Keratinocyte (primary cell): Measurements from ENCODE around the gene CFAP210. TPM values are rescaled to one million over a fixed set of nuclear protein-coding genes. Genes with fewer than 3 reads are reported as not detected.

Experiments used
- DNase-seq: peaks from one replicate; pipeline ENCODE4 v3.0.0-alpha.2; 2011; ENCODE audit warnings: low read depth, missing footprints, low spot score
- FAIRE-seq: peaks from 2 replicates; lab custom pipeline; 2011; peaks lifted over from hg19 to GRCh38; lab: Jason Lieb, UNC
- H2AFZ ChIP-seq: 2 replicates; pipeline ENCODE4 v1.6.0; 2012; ENCODE audit warnings: low read length, control low read depth, inconsistent platforms; ENCODE audit not compliant: control insufficient read depth
- H3K27ac ChIP-seq: 2 replicates; pipeline ENCODE4 v1.5.1; 2011; ENCODE audit warnings: low read length; ENCODE audit not compliant: control insufficient read depth, insufficient read depth
- H3K27me3 ChIP-seq: 3 replicates; pipeline ENCODE4 v1.6.0; 2011; ENCODE audit warnings: low read length; ENCODE audit not compliant: control insufficient read depth, insufficient read depth; ENCODE audit errors: extremely low read depth
- H3K36me3 ChIP-seq, 2 experiments: 2 replicates in 1 of 2; 3 replicates in 1 of 2; pipeline ENCODE4 v1.5.1; 2011; ENCODE audit warnings: low read length in 2 of 2, mild to moderate bottlenecking in 1 of 2; ENCODE audit not compliant: control insufficient read depth in 2 of 2, insufficient read depth in 2 of 2; ENCODE audit errors: extremely low read depth in 1 of 2
- H3K4me1 ChIP-seq: 3 replicates; pipeline ENCODE4 v1.5.1; 2011; ENCODE audit warnings: low read length; ENCODE audit not compliant: control insufficient read depth, insufficient read depth; ENCODE audit errors: extremely low read depth
- H3K4me2 ChIP-seq: 3 replicates; pipeline ENCODE4 v1.6.0; 2011; ENCODE audit warnings: low read depth, low read length; ENCODE audit not compliant: control insufficient read depth, insufficient read depth; ENCODE audit errors: extremely low read depth
- H3K4me3 ChIP-seq, 3 experiments: fragments of 200-600 bp in 1 of 3; sonication (generic) in 1 of 3; 2 replicates in 2 of 3; 3 replicates in 1 of 3; pipeline ENCODE4 v1.5.1; 2011 to 2016; ENCODE audit warnings: low read length in 3 of 3, mild to moderate bottlenecking in 3 of 3, control low read depth in 2 of 3, inconsistent platforms in 1 of 3, low read depth in 1 of 3, mixed read lengths in 1 of 3, mixed run types in 1 of 3, moderate library complexity in 1 of 3; ENCODE audit not compliant: control insufficient read depth in 2 of 3, insufficient read depth in 2 of 3; ENCODE audit errors: extremely low read depth in 1 of 3
- H3K79me2 ChIP-seq: 2 replicates; pipeline ENCODE4 v1.6.0; 2012; ENCODE audit warnings: low read length; ENCODE audit not compliant: control insufficient read depth, insufficient read depth
- H3K9ac ChIP-seq: 3 replicates; pipeline ENCODE4 v1.6.0; 2011; ENCODE audit warnings: low read length; ENCODE audit not compliant: control insufficient read depth, insufficient read depth; ENCODE audit errors: extremely low read depth
- H3K9me1 ChIP-seq: 3 replicates; pipeline ENCODE4 v1.6.0; 2011; ENCODE audit warnings: low read length; ENCODE audit not compliant: control insufficient read depth, insufficient read depth; ENCODE audit errors: extremely low read depth
- H3K9me3 ChIP-seq: 2 replicates; pipeline ENCODE4 v1.5.1; 2012; ENCODE audit warnings: low read depth, low read length; ENCODE audit not compliant: control insufficient read depth
- H4K20me1 ChIP-seq: 3 replicates; pipeline ENCODE4 v1.6.0; 2011; ENCODE audit warnings: low read length; ENCODE audit not compliant: control insufficient read depth, insufficient read depth; ENCODE audit errors: extremely low read depth
- CTCF ChIP-seq, 3 experiments: IDR thresholded peaks in 1 of 3; conservative IDR thresholded peaks in 1 of 3; optimal IDR thresholded peaks in 1 of 3; 2 replicates in 2 of 3; 3 replicates in 1 of 3; pipeline versions ENCODE3 to v1.5.1; 2011; ENCODE audit warnings: low read length in 3 of 3, mild to moderate bottlenecking in 3 of 3, moderate library complexity in 2 of 3, control low read depth in 1 of 3, inconsistent platforms in 1 of 3; ENCODE audit not compliant: insufficient read depth in 2 of 3; ENCODE audit errors: extremely low read depth in 1 of 3
- EZH2 ChIP-seq: IDR thresholded peaks from one replicate; pipeline ENCODE4 v1.6.1; 2012; ENCODE audit warnings: inconsistent platforms, mild to moderate bottlenecking, low read length, moderate library complexity
- dilution Hi-C: fragments of 300-500 bp; cut with MboI; formaldehyde crosslinking; loops from one replicate; pipeline ENCODE4 v1.7.0; 2020; ENCODE audit warnings: low sequenced_read_pairs; ENCODE audit not compliant: extremely low pct_ligation_motif_present
- polyA plus RNA-seq, 5 experiments: library from polyadenylated mRNA; depleted of rRNA in 3 of 5; stranded (reverse) in 3 of 5; stranded (forward) in 1 of 5; unstranded in 1 of 5; fragments of >200 nt; gene quantifications; 1 replicate in 1 of 5; 2 replicates in 3 of 5; 3 replicates in 1 of 5; pipeline versions ENCODE4 v1.2.1 to v1.2.3, GENCODE V29; 2011 to 2012; ENCODE audit warnings: missing spikeins in 2 of 5, low read depth in 1 of 5, low replicate concordance in 1 of 5

The CFAP210 gene
- polyA plus RNA-seq, 1 donor (not counting 4 experiments of a cell fraction or from before 2014, with no cell fraction given) = 0.30 TPM

GRCh38 chr2:169713331-169713730, 19.1 kb upstream of the CFAP210 start:
- H3K36me3 ChIP-seq = no peaks in the 10 kb centered on the region
- H3K4me1 ChIP-seq = peaks cover 3% of the 10 kb centered on the region
- H4K20me1 ChIP-seq = no peaks in the 10 kb centered on the region
- FAIRE-seq (no peak), DNase-seq (no peak)
- H3K9me3 ChIP-seq = no peaks in the 10 kb centered on the region
- no peaks in the 10 kb centered on the region for H3K79me2 ChIP-seq
- H2AFZ ChIP-seq = no peak overlapping the region
- no peak overlapping the region for H3K27ac ChIP-seq
- no peaks in the 10 kb centered on the region for H3K9me1 ChIP-seq
- H3K27me3 ChIP-seq = no peaks in the 10 kb centered on the region
- dilution Hi-C loops = no loop called here
- no peak overlapping the region for H3K4me3 ChIP-seq
- H3K4me2 ChIP-seq = no peak overlapping the region
- no peak overlapping the region for H3K9ac ChIP-seq
- TF ChIP-seq EZH2 = no peak
- no peak for TF ChIP-seq CTCF (optimal IDR thresholded peaks at IDR 0.05 in 1 of 3, IDR thresholded peaks at IDR 0.05 in 1 of 3, conservative IDR thresholded peaks at IDR 0.05 in 1 of 3; ENCODE audit: extremely low read depth in 1 of 3, insufficient read depth in 2 of 3, low read length in 3 of 3)

- no peak overlapping the region for H3K4me3 ChIP-seq
- H3K36me3 ChIP-seq = no peaks in the 10 kb centered on the region
- no peak overlapping the region for H3K4me2 ChIP-seq
- no peaks in the 10 kb centered on the region for H3K9me1 ChIP-seq
- no peak for FAIRE-seq
- H3K4me1 ChIP-seq = peaks cover 3% of the 10 kb centered on the region
- H3K27ac ChIP-seq = no peak overlapping the region
- H3K79me2 ChIP-seq = no peaks in the 10 kb centered on the region
- H4K20me1 ChIP-seq = no peaks in the 10 kb centered on the region
- no peak for DNase-seq
- no peak overlapping the region for H2AFZ ChIP-seq
- H3K9me3 ChIP-seq = no peaks in the 10 kb centered on the region
- TF ChIP-seq EZH2 (no peak), CTCF (optimal IDR thresholded peaks at IDR 0.05 in 1 of 3, IDR thresholded peaks at IDR 0.05 in 1 of 3, conservative IDR thresholded peaks at IDR 0.05 in 1 of 3; ENCODE audit: extremely low read depth in 1 of 3, insufficient read depth in 2 of 3, low read length in 3 of 3) (no peak)
- no peak overlapping the region for H3K9ac ChIP-seq
- no peaks in the 10 kb centered on the region for H3K27me3 ChIP-seq
- dilution Hi-C loops = no loop called here
Observed at GRCh38 chr2:169712791-169713227, 18.6 kb upstream of the CFAP210 start.
